Activated T-helper 2 cell treated with anti-CD3 and anti-CD28 coated beads, Interferon-gamma antibody, Interleukin-2, Interleukin-4, amounts not matched to agents 10 μg/mL and 5 μg/mL and 100 μg/mL, durations not matched to agents 14 hours and 24 hours and 36 hours (primary cell): ENCODE data around the gene CDH4. TPM values are rescaled to one million over a fixed set of nuclear protein-coding genes. Genes with fewer than 3 reads are reported as not detected.

Experiments
- DNase-seq: peaks from one replicate; pipeline ENCODE4 v3.0.0; 2021; ENCODE audit warnings: low spot score
- H3K27ac Mint-ChIP-seq: one replicate; pipeline ENCODE4 v1.8.0; 2021; ENCODE audit warnings: mixed read lengths
- H3K27me3 Mint-ChIP-seq: one replicate; pipeline ENCODE4 v1.8.0; 2021; ENCODE audit warnings: low read depth, mixed read lengths
- H3K36me3 Mint-ChIP-seq: one replicate; pipeline ENCODE4 v1.8.0; 2021; ENCODE audit warnings: low read depth, mixed read lengths
- H3K4me1 Mint-ChIP-seq: one replicate; pipeline ENCODE4 v1.8.0; 2021; ENCODE audit warnings: low read depth, mixed read lengths
- H3K4me3 Mint-ChIP-seq: one replicate; pipeline ENCODE4 v1.8.0; 2021; ENCODE audit warnings: low read depth, mild to moderate bottlenecking, moderate library complexity, mixed read lengths
- H3K9me3 Mint-ChIP-seq: one replicate; pipeline ENCODE4 v1.8.0; 2021; ENCODE audit warnings: mixed read lengths
- intact Hi-C: fragments of 100-400 bp; cut with micrococcal nuclease; formaldehyde crosslinking; loops from one replicate; pipeline ENCODE4 v1.15.1; 2023
- total RNA-seq: library from RNA; stranded (reverse); gene quantifications from 2 replicates; pipeline ENCODE4 v1.2.3, GENCODE V29; 2022

Gene CDH4
- total RNA-seq, 1 donor from 2014 or later = not detected

- Mint-ChIP-seq H3K9me3 (no peaks in the 10 kb centered on the region), H3K4me1 (no peaks in the 10 kb centered on the region), H3K36me3 (no peaks in the 10 kb centered on the region), H3K27ac (no peak overlapping the region), H3K27me3 (no peaks in the 10 kb centered on the region), H3K4me3 (no peak overlapping the region)
- no peak for DNase-seq
- intact Hi-C loops = no loop called here
Observed at GRCh38 chr20:61768571-61769285, 516.7 kb downstream of the CDH4 start.

DNA sequence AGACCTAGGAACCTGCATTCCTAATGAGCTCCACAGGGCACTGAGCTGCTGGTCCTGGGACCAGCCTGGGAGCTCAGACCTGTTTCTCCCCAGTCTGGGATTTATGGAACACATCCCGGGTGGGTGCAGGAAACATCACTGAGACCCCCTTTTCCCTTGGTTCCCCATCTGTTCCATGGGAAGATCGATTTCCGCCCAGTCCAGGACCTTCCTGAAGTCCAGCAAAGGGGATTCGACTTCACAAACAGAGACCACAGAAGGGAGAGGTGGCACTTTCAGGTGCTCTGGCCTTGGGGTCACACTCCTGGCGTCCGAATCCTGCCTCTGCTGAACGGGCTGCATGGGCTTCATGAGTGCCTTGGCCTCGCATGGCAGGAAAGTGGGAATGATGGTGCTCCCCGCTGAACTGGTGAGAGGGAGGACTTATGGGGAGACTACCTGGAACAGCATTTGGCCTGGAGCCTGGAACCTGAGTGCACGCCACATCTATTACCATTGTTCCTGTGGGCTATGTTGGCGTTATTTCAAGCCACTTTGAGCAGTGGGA, 517.3 kb downstream of the CDH4 start:
- H3K9me3 Mint-ChIP-seq = no peaks in the 10 kb centered on the region
- no peak overlapping the region for H3K27ac Mint-ChIP-seq
- no peaks in the 10 kb centered on the region for H3K36me3 Mint-ChIP-seq
- intact Hi-C loops = no loop called here
- DNase-seq = no peak
- no peaks in the 10 kb centered on the region for H3K27me3 Mint-ChIP-seq
- no peaks in the 10 kb centered on the region for H3K4me1 Mint-ChIP-seq
- no peak overlapping the region for H3K4me3 Mint-ChIP-seq

- H3K4me3 Mint-ChIP-seq = no peak overlapping the region
- H3K27ac Mint-ChIP-seq = no peak overlapping the region
- intact Hi-C loops = no loop called here
Observed at GRCh38 chr20:61770113-61770585, 518.1 kb downstream of the CDH4 start.

GRCh38 chr20:61771805-61772350, 519.8 kb downstream of the CDH4 start:
- Mint-ChIP-seq H3K27ac (no peak overlapping the region), H3K9me3 (no peaks in the 10 kb centered on the region), H3K27me3 (no peaks in the 10 kb centered on the region), H3K36me3 (no peaks in the 10 kb centered on the region), H3K4me3 (no peak overlapping the region), H3K4me1 (no peaks in the 10 kb centered on the region)
- no peak for DNase-seq
- intact Hi-C loops = no loop called here

More at GRCh38 chr20:61770113-61770585, 518.1 kb downstream of the CDH4 start:
- no peaks in the 10 kb centered on the region for H3K9me3 Mint-ChIP-seq
- no peaks in the 10 kb centered on the region for H3K36me3 Mint-ChIP-seq
- no peak for DNase-seq
- no peaks in the 10 kb centered on the region for H3K27me3 Mint-ChIP-seq
- H3K4me1 Mint-ChIP-seq = no peaks in the 10 kb centered on the region

GRCh38 chr20:61772828-61773631, 521.0 kb downstream of the CDH4 start:
- H3K27ac Mint-ChIP-seq = no peak overlapping the region
- H3K4me1 Mint-ChIP-seq = no peaks in the 10 kb centered on the region
- DNase-seq = no peak
- intact Hi-C loops = no loop called here
- H3K27me3 Mint-ChIP-seq = no peaks in the 10 kb centered on the region
- H3K4me3 Mint-ChIP-seq = no peak overlapping the region
- H3K9me3 Mint-ChIP-seq = peaks cover 1% of the 10 kb centered on the region
- no peaks in the 10 kb centered on the region for H3K36me3 Mint-ChIP-seq

DNA sequence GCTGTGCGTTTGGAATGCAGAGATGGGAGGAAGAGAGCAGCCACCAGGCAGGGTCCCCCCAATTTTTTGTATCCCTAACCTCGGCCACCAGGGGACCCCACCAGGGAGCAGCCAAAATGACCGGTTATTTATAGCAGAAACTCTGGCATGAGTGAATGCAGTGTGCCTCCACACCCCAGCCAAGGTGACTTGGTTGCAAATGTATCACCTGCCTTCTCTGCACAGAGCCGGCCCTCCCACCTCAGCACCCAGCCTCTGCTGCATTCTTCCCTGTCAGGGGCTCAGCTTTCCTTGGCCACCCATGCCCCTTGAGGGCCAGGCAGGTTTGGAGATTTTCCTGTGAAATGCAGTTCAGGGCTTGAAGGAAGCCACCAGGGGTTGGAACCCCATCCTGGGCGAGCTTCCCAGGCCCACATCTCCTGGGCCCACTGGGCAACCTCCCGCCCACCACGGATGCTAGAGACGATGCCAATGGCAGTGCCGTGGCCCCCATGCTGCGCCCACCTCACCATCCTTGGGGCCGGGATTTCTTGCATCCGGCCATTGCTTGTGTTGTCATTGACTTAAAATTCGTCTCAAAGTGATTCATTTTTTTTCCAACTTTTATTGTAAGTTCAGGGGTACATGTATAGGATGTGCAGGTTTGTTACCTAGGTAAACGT, 522.0 kb downstream of the CDH4 start:
- Mint-ChIP-seq H3K27me3 (no peaks in the 10 kb centered on the region), H3K4me1 (no peaks in the 10 kb centered on the region), H3K27ac (no peak overlapping the region), H3K9me3 (peaks cover 3% of the 10 kb centered on the region), H3K36me3 (no peaks in the 10 kb centered on the region), H3K4me3 (no peak overlapping the region)
- intact Hi-C loops = no loop called here
- DNase-seq = no peak

GRCh38 chr20:61775423-61775822, 523.4 kb downstream of the CDH4 start:
- Mint-ChIP-seq H3K9me3 (peaks cover 3% of the 10 kb centered on the region), H3K27me3 (no peaks in the 10 kb centered on the region), H3K36me3 (no peaks in the 10 kb centered on the region), H3K4me1 (no peaks in the 10 kb centered on the region), H3K27ac (no peak overlapping the region), H3K4me3 (no peak overlapping the region)
- no peak for DNase-seq
- intact Hi-C loops = no loop called here

- DNase-seq = no peak
- peaks cover 9% of the 10 kb centered on the region for H3K9me3 Mint-ChIP-seq
- no peaks in the 10 kb centered on the region for H3K4me1 Mint-ChIP-seq
- intact Hi-C loops = no loop called here
- no peaks in the 10 kb centered on the region for H3K36me3 Mint-ChIP-seq
- H3K4me3 Mint-ChIP-seq = no peak overlapping the region
- H3K27me3 Mint-ChIP-seq = no peaks in the 10 kb centered on the region
- H3K27ac Mint-ChIP-seq = no peak overlapping the region
Observed at GRCh38 chr20:61776491-61777075, 524.5 kb downstream of the CDH4 start.

- no peak for DNase-seq
- H3K9me3 Mint-ChIP-seq = peaks cover 10% of the 10 kb centered on the region
- no peak overlapping the region for H3K27ac Mint-ChIP-seq
- no peaks in the 10 kb centered on the region for H3K36me3 Mint-ChIP-seq
- no peak overlapping the region for H3K4me3 Mint-ChIP-seq
- H3K27me3 Mint-ChIP-seq = no peaks in the 10 kb centered on the region
- H3K4me1 Mint-ChIP-seq = no peaks in the 10 kb centered on the region
- intact Hi-C loops = no loop called here
Observed at GRCh38 chr20:61777773-61778494, 525.9 kb downstream of the CDH4 start.

- DNase-seq = no peak
- Mint-ChIP-seq H3K36me3 (no peaks in the 10 kb centered on the region), H3K4me1 (no peaks in the 10 kb centered on the region), H3K4me3 (no peak overlapping the region), H3K27ac (no peak overlapping the region), H3K27me3 (no peaks in the 10 kb centered on the region), H3K9me3 (peaks cover 10% of the 10 kb centered on the region)
- intact Hi-C loops = no loop called here
Observed at GRCh38 chr20:61778495-61778863, 526.4 kb downstream of the CDH4 start.

DNA sequence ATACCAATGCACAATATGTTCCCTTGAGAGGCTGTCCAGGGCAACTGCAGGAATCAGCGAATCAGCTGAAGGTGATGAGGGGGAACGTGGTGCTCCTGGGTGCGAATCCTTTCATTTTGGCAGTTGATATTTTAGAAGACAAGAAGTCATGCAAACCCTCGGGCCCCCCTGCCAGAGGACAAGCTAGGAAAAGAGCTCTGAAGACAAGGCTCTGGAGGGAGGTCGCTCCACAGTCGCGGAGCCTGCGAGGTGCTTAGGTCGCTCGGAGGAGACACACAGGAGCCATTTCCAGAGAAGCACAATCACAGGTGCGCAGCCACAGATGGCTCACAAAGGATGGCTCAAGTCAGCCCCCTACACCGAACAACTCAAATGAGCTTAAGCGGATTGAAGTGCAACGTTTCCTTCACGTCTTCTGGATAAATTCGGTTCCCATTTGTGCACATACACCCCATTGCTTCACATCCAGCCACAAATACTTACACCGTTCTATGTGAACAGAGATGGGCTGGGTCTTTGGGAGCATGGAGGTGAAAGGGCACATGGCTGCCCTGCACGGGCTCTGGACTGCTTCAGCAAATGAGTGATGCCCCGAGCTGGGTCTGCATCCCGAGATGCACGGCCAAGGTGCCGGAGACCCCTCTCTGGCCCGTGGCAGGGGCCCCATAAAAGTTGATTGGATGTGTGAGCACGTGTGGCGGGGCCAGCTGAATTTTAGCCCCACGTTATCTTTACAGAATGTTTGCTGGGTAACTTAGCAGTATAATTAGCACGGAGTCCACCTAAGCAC, 527.3 kb downstream of the CDH4 start:
- intact Hi-C loops = no loop called here
- DNase-seq = no peak
- no peak overlapping the region for H3K4me3 Mint-ChIP-seq
- no peaks in the 10 kb centered on the region for H3K27me3 Mint-ChIP-seq
- H3K36me3 Mint-ChIP-seq = no peaks in the 10 kb centered on the region
- no peaks in the 10 kb centered on the region for H3K4me1 Mint-ChIP-seq
- no peak overlapping the region for H3K27ac Mint-ChIP-seq
- peaks cover 10% of the 10 kb centered on the region for H3K9me3 Mint-ChIP-seq
